Keratinocyte (primary cell): ENCODE results near the gene HS1BP3. TPM values are rescaled to one million over a fixed set of nuclear protein-coding genes. Genes with fewer than 3 reads are reported as not detected.

Experiments used
- DNase-seq: peaks from one replicate; pipeline ENCODE4 v3.0.0-alpha.2; 2011; ENCODE audit warnings: low read depth, missing footprints, low spot score
- FAIRE-seq: peaks from 2 replicates; lab custom pipeline; 2011; peaks lifted over from hg19 to GRCh38; lab: Jason Lieb, UNC
- H2AFZ ChIP-seq: 2 replicates; pipeline ENCODE4 v1.6.0; 2012; ENCODE audit warnings: low read length, control low read depth, inconsistent platforms; ENCODE audit not compliant: control insufficient read depth
- H3K27ac ChIP-seq: 2 replicates; pipeline ENCODE4 v1.5.1; 2011; ENCODE audit warnings: low read length; ENCODE audit not compliant: control insufficient read depth, insufficient read depth
- H3K27me3 ChIP-seq: 3 replicates; pipeline ENCODE4 v1.6.0; 2011; ENCODE audit warnings: low read length; ENCODE audit not compliant: control insufficient read depth, insufficient read depth; ENCODE audit errors: extremely low read depth
- H3K36me3 ChIP-seq, 2 experiments: 2 replicates in 1 of 2; 3 replicates in 1 of 2; pipeline ENCODE4 v1.5.1; 2011; ENCODE audit warnings: low read length in 2 of 2, mild to moderate bottlenecking in 1 of 2; ENCODE audit not compliant: control insufficient read depth in 2 of 2, insufficient read depth in 2 of 2; ENCODE audit errors: extremely low read depth in 1 of 2
- H3K4me1 ChIP-seq: 3 replicates; pipeline ENCODE4 v1.5.1; 2011; ENCODE audit warnings: low read length; ENCODE audit not compliant: control insufficient read depth, insufficient read depth; ENCODE audit errors: extremely low read depth
- H3K4me2 ChIP-seq: 3 replicates; pipeline ENCODE4 v1.6.0; 2011; ENCODE audit warnings: low read depth, low read length; ENCODE audit not compliant: control insufficient read depth, insufficient read depth; ENCODE audit errors: extremely low read depth
- H3K4me3 ChIP-seq, 3 experiments: fragments of 200-600 bp in 1 of 3; sonication (generic) in 1 of 3; 2 replicates in 2 of 3; 3 replicates in 1 of 3; pipeline ENCODE4 v1.5.1; 2011 to 2016; ENCODE audit warnings: low read length in 3 of 3, mild to moderate bottlenecking in 3 of 3, control low read depth in 2 of 3, inconsistent platforms in 1 of 3, low read depth in 1 of 3, mixed read lengths in 1 of 3, mixed run types in 1 of 3, moderate library complexity in 1 of 3; ENCODE audit not compliant: control insufficient read depth in 2 of 3, insufficient read depth in 2 of 3; ENCODE audit errors: extremely low read depth in 1 of 3
- H3K79me2 ChIP-seq: 2 replicates; pipeline ENCODE4 v1.6.0; 2012; ENCODE audit warnings: low read length; ENCODE audit not compliant: control insufficient read depth, insufficient read depth
- H3K9ac ChIP-seq: 3 replicates; pipeline ENCODE4 v1.6.0; 2011; ENCODE audit warnings: low read length; ENCODE audit not compliant: control insufficient read depth, insufficient read depth; ENCODE audit errors: extremely low read depth
- H3K9me1 ChIP-seq: 3 replicates; pipeline ENCODE4 v1.6.0; 2011; ENCODE audit warnings: low read length; ENCODE audit not compliant: control insufficient read depth, insufficient read depth; ENCODE audit errors: extremely low read depth
- H3K9me3 ChIP-seq: 2 replicates; pipeline ENCODE4 v1.5.1; 2012; ENCODE audit warnings: low read depth, low read length; ENCODE audit not compliant: control insufficient read depth
- H4K20me1 ChIP-seq: 3 replicates; pipeline ENCODE4 v1.6.0; 2011; ENCODE audit warnings: low read length; ENCODE audit not compliant: control insufficient read depth, insufficient read depth; ENCODE audit errors: extremely low read depth
- EZH2 ChIP-seq: IDR thresholded peaks from one replicate; pipeline ENCODE4 v1.6.1; 2012; ENCODE audit warnings: inconsistent platforms, mild to moderate bottlenecking, low read length, moderate library complexity
- dilution Hi-C: fragments of 300-500 bp; cut with MboI; formaldehyde crosslinking; loops from one replicate; pipeline ENCODE4 v1.7.0; 2020; ENCODE audit warnings: low sequenced_read_pairs; ENCODE audit not compliant: extremely low pct_ligation_motif_present
- polyA plus RNA-seq, 5 experiments: library from polyadenylated mRNA; depleted of rRNA in 3 of 5; stranded (reverse) in 3 of 5; stranded (forward) in 1 of 5; unstranded in 1 of 5; fragments of >200 nt; gene quantifications; 1 replicate in 1 of 5; 2 replicates in 3 of 5; 3 replicates in 1 of 5; pipeline versions ENCODE4 v1.2.1 to v1.2.3, GENCODE V29; 2011 to 2012; ENCODE audit warnings: missing spikeins in 2 of 5, low read depth in 1 of 5, low replicate concordance in 1 of 5
- TF ChIP-seq, protein P1 (sequence below), 3 experiments: IDR thresholded peaks in 1 of 3; conservative IDR thresholded peaks in 1 of 3; optimal IDR thresholded peaks in 1 of 3; 2 replicates in 2 of 3; 3 replicates in 1 of 3; pipeline versions ENCODE3 to v1.5.1; 2011; ENCODE audit warnings: low read length in 3 of 3, mild to moderate bottlenecking in 3 of 3, moderate library complexity in 2 of 3, control low read depth in 1 of 3, inconsistent platforms in 1 of 3; ENCODE audit not compliant: insufficient read depth in 2 of 3; ENCODE audit errors: extremely low read depth in 1 of 3

HS1BP3 gene
- polyA plus RNA-seq, 1 donor (not counting 4 experiments of a cell fraction or from before 2014, with no cell fraction given) = 18.5 TPM

DNA sequence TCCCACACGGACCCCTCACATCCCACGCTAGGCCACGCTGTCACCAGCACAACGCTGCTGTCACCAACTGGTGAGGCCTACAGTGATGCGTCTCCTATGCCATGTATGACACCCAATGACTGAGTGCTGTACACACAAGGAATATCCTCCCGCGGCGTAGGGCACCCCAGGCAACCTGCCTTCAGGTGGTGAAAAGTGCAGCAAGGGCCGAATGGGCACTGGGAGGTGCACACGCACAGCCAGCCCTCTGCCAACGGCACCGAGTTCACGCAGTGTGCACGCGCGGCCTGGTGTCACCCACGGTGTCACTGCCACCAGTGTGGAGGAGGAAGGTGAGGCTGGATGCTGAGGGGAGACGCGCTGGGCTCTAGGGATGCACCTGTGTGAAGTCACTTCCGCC, 4.5 kb downstream of the HS1BP3 start:
- Histone ChIP-seq H3K9me1 (no peaks in the 10 kb centered on the region), H3K9me3 (no peaks in the 10 kb centered on the region), H3K36me3 (peaks cover 11 to 12% of the 10 kb centered on the region in 2 experiments), H3K27ac (no peak overlapping the region), H3K4me1 (peaks cover 22% of the 10 kb centered on the region), H3K4me3 (no peak overlapping the region), H4K20me1 (no peaks in the 10 kb centered on the region), H3K79me2 (peaks cover 28% of the 10 kb centered on the region), H3K4me2 (no peak overlapping the region), H3K9ac (no peak overlapping the region), H3K27me3 (no peaks in the 10 kb centered on the region), H2AFZ (no peak overlapping the region)
- FAIRE-seq (no peak), DNase-seq (no peak)
- TF ChIP-seq, protein P1, sequence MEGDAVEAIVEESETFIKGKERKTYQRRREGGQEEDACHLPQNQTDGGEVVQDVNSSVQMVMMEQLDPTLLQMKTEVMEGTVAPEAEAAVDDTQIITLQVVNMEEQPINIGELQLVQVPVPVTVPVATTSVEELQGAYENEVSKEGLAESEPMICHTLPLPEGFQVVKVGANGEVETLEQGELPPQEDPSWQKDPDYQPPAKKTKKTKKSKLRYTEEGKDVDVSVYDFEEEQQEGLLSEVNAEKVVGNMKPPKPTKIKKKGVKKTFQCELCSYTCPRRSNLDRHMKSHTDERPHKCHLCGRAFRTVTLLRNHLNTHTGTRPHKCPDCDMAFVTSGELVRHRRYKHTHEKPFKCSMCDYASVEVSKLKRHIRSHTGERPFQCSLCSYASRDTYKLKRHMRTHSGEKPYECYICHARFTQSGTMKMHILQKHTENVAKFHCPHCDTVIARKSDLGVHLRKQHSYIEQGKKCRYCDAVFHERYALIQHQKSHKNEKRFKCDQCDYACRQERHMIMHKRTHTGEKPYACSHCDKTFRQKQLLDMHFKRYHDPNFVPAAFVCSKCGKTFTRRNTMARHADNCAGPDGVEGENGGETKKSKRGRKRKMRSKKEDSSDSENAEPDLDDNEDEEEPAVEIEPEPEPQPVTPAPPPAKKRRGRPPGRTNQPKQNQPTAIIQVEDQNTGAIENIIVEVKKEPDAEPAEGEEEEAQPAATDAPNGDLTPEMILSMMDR (optimal IDR thresholded peaks at IDR 0.05 in 1 of 3, IDR thresholded peaks at IDR 0.05 in 1 of 3, conservative IDR thresholded peaks at IDR 0.05 in 1 of 3; ENCODE audit: extremely low read depth in 1 of 3, insufficient read depth in 2 of 3, low read length in 3 of 3) = no peak
- TF ChIP-seq EZH2 = no peak
- dilution Hi-C loops = no loop called here

DNA sequence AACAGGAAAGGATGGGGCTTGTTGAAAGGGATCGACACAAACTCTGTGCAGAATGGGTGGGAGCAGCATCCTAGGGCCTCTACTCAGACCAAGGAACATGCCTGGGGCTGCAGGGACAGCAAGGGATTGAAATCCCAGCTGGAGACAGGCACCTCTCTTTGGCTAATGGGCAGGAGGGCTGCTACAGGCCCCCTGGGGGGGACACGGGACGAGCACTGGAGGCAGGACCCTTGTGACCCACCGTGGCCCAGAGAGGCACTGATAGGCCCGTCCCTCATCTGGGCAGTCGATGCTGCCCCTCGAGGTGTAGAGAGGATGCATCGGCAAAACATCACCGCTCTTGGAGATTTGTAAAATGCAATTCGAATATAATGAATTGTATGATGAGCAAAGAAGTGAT, 5.1 kb downstream of the HS1BP3 start:
- DNase-seq (no peak), FAIRE-seq (no peak)
- Histone ChIP-seq H3K27me3 (no peaks in the 10 kb centered on the region), H3K4me3 (no peak overlapping the region), H3K79me2 (peaks cover 28% of the 10 kb centered on the region), H3K27ac (no peak overlapping the region), H3K4me2 (no peak overlapping the region), H3K4me1 (peaks cover 18% of the 10 kb centered on the region), H2AFZ (no peak overlapping the region), H3K9me1 (no peaks in the 10 kb centered on the region), H3K9ac (no peak overlapping the region), H3K36me3 (peaks cover 12 to 14% of the 10 kb centered on the region in 2 experiments), H3K9me3 (no peaks in the 10 kb centered on the region), H4K20me1 (no peaks in the 10 kb centered on the region)
- dilution Hi-C loops = no loop called here
- TF ChIP-seq EZH2 = no peak
- TF ChIP-seq, protein P1 (optimal IDR thresholded peaks at IDR 0.05 in 1 of 3, IDR thresholded peaks at IDR 0.05 in 1 of 3, conservative IDR thresholded peaks at IDR 0.05 in 1 of 3; ENCODE audit: extremely low read depth in 1 of 3, insufficient read depth in 2 of 3, low read length in 3 of 3) = no peak
